ENCODE results near the gene DLG1.

Gene DLG1

DNA sequence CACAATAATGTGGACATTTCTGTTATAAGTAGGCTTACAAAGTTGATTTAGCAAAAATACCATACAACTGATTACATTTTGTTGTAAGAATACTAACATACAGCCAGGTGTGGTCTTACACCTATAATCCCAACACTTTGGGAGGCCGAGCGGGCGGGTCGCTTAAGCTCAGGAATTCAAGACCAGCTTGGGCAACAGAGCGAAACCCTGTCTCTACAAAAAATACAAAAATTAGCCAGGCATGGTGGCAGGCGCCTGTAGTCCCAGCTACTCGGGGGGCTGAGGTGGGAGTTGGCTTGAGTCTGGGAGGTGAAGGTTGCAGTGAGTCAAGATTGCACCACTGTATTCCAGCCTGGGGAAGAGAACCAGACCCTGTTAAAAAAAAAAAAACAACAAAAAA is 67.1 kb downstream of the DLG1 start:
- peak; percentile 7; the same call in 1 of the 2 replicates for TF ChIP-seq TEAD4 (IDR thresholded peaks at IDR 0.05)
- TF ChIP-seq ZBTB7A (IDR thresholded peaks at IDR 0.05; ENCODE audit: low read depth): no peak
- TF ChIP-seq YY1 (IDR thresholded peaks at IDR 0.05; ENCODE audit: low read depth): no peak
- no peak for TF ChIP-seq FOXM1 (IDR thresholded peaks at IDR 0.05; ENCODE audit: borderline replicate concordance, low read depth)

DNA sequence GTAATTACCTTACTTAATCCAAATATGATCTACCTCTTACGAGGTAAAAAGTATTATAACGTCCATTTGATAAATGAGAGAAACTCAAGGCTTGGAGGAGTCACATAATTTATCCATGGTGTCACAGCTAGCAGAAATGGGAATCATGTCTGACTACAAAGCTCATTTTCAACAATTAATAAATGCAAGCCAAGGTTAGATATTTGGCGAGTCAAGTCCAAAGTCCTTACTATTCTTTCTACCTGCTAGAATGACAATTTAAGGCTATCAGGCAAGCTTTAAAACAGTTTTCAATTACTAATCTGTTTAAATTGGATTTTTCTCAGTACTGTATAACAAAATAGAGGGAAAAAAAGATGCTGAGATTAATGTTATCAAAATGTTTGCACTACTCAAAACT is 68.6 kb downstream of the DLG1 start:
- TF ChIP-seq CREB1 (IDR thresholded peaks at IDR 0.05; ENCODE audit: low read depth) (no peak), CEBPB (IDR thresholded peaks at IDR 0.05) (no peak), TAF1 (IDR thresholded peaks at IDR 0.05; ENCODE audit: low read depth) (no peak), NFIC (IDR thresholded peaks at IDR 0.05) (no peak), YY1 (IDR thresholded peaks at IDR 0.05; ENCODE audit: low read depth) (no peak), FOXM1 (IDR thresholded peaks at IDR 0.05; ENCODE audit: borderline replicate concordance, low read depth) (no peak), ZBTB7A (IDR thresholded peaks at IDR 0.05; ENCODE audit: low read depth) (no peak), TCF12 (IDR thresholded peaks at IDR 0.05; ENCODE audit: low read depth) (no peak), EP300 (IDR thresholded peaks at IDR 0.05; ENCODE audit: borderline replicate concordance) (no peak), TEAD4 (IDR thresholded peaks at IDR 0.05) (no peak), RAD21 (IDR thresholded peaks at IDR 0.05; ENCODE audit: low read depth) (no peak)
- TF ChIP-seq, protein P1, sequence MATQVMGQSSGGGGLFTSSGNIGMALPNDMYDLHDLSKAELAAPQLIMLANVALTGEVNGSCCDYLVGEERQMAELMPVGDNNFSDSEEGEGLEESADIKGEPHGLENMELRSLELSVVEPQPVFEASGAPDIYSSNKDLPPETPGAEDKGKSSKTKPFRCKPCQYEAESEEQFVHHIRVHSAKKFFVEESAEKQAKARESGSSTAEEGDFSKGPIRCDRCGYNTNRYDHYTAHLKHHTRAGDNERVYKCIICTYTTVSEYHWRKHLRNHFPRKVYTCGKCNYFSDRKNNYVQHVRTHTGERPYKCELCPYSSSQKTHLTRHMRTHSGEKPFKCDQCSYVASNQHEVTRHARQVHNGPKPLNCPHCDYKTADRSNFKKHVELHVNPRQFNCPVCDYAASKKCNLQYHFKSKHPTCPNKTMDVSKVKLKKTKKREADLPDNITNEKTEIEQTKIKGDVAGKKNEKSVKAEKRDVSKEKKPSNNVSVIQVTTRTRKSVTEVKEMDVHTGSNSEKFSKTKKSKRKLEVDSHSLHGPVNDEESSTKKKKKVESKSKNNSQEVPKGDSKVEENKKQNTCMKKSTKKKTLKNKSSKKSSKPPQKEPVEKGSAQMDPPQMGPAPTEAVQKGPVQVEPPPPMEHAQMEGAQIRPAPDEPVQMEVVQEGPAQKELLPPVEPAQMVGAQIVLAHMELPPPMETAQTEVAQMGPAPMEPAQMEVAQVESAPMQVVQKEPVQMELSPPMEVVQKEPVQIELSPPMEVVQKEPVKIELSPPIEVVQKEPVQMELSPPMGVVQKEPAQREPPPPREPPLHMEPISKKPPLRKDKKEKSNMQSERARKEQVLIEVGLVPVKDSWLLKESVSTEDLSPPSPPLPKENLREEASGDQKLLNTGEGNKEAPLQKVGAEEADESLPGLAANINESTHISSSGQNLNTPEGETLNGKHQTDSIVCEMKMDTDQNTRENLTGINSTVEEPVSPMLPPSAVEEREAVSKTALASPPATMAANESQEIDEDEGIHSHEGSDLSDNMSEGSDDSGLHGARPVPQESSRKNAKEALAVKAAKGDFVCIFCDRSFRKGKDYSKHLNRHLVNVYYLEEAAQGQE (IDR thresholded peaks at IDR 0.05; ENCODE audit: low read depth): no peak
- TF ChIP-seq, protein P2, sequence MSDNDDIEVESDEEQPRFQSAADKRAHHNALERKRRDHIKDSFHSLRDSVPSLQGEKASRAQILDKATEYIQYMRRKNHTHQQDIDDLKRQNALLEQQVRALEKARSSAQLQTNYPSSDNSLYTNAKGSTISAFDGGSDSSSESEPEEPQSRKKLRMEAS (IDR thresholded peaks at IDR 0.05): no peak
- TF ChIP-seq, protein P3, sequence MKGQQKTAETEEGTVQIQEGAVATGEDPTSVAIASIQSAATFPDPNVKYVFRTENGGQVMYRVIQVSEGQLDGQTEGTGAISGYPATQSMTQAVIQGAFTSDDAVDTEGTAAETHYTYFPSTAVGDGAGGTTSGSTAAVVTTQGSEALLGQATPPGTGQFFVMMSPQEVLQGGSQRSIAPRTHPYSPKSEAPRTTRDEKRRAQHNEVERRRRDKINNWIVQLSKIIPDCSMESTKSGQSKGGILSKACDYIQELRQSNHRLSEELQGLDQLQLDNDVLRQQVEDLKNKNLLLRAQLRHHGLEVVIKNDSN (IDR thresholded peaks at IDR 0.05): no peak

DNA sequence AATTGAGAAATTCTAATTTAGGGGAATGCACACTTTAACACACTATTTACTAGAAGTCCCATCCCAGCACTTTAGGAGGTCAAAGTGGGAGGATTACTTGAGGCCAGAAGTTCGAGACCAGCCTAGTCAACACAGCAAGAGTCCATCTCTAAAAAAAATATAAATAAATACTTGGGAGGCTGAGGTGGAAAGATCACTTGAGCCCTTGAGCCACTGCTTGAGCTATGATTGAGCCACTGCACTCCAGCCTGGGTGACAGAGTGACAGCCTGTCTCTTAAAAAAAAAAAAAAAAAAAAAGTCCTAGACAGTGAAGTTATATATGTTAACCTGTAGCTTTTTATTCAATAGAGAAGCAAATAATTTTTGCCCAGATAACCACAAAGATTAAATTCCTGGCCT is 69.2 kb downstream of the DLG1 start:
- no peak for TF ChIP-seq EP300 (IDR thresholded peaks at IDR 0.05; ENCODE audit: borderline replicate concordance)
- TF ChIP-seq, protein P1 (IDR thresholded peaks at IDR 0.05; ENCODE audit: low read depth): no peak
- no peak for TF ChIP-seq RAD21 (IDR thresholded peaks at IDR 0.05; ENCODE audit: low read depth)

DNA sequence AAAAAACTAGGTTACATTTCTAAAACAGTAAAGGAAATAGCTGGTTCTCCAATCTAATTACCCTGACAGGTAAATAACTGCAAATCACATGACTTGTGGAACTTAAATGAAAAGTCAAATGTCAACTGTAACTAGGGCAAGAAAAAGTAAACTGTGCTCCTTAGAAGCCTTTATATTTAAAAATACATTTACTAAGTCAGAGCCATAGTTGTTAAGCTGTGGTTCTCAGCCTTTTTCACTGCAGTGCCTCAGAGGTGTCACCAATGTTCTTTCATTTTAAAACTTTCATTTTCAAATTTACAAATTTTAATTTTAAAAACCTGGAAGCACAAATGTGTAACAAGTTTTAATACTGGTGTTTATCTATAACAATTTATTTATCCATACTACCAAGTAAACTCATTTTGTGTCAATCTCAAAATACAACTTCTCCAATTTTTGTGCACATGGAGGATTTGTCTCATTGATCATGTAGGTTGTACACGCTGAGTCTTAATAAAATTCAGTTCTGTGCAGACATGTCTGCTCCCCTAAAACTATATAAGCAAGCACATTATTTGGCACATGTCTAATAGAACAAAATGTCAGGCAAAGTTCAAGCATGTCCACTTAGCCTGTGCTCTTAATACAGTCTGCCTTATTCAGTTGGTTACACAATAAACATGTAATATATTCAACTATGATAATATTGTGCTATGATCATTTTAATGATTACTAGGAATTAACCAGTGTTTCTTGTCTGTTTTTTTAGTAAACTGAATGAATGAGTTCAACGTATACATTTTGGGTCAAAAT is 70.4 kb downstream of the DLG1 start:
- TF ChIP-seq CREB1 (IDR thresholded peaks at IDR 0.05; ENCODE audit: low read depth) (no peak), TEAD4 (IDR thresholded peaks at IDR 0.05) (no peak), EP300 (IDR thresholded peaks at IDR 0.05; ENCODE audit: borderline replicate concordance) (no peak)
- TF ChIP-seq, protein P3 (IDR thresholded peaks at IDR 0.05): no peak

DNA sequence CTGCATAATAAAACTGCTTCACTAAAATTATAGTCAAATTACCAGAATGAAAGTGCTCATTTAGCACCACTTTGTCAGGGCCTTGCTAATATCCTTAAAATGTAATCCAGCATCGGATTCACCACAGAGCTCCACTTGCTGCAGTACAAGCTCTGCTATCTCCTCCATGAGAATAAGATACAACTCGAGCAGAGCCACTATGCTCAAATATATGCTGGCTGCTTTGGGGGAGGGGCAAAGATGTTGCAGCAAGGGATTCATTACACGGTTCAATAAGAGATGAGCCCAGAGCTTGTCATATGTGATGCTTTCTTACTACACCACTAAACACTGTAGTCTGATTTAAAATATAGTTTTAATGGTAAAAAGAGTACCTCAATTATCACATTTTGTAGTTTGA is 72.2 kb downstream of the DLG1 start:
- TF ChIP-seq EGR1 (IDR thresholded peaks at IDR 0.05): no peak
- TF ChIP-seq NFIC (IDR thresholded peaks at IDR 0.05): no peak
- TF ChIP-seq EP300 (IDR thresholded peaks at IDR 0.05; ENCODE audit: borderline replicate concordance): no peak
- TF ChIP-seq FOXM1 (IDR thresholded peaks at IDR 0.05; ENCODE audit: borderline replicate concordance, low read depth): no peak
- TF ChIP-seq, protein P2 (IDR thresholded peaks at IDR 0.05): no peak
- no peak for TF ChIP-seq TEAD4 (IDR thresholded peaks at IDR 0.05)
- TF ChIP-seq CREB1 (IDR thresholded peaks at IDR 0.05; ENCODE audit: low read depth): no peak
- TF ChIP-seq TCF12 (IDR thresholded peaks at IDR 0.05; ENCODE audit: low read depth): no peak
- TF ChIP-seq, protein P1 (IDR thresholded peaks at IDR 0.05; ENCODE audit: low read depth): no peak
- TF ChIP-seq, protein P3 (IDR thresholded peaks at IDR 0.05): no peak
- TF ChIP-seq TAF1 (IDR thresholded peaks at IDR 0.05; ENCODE audit: low read depth): no peak
- TF ChIP-seq ZBTB7A (IDR thresholded peaks at IDR 0.05; ENCODE audit: low read depth): no peak
- no peak for TF ChIP-seq CEBPB (IDR thresholded peaks at IDR 0.05)
- TF ChIP-seq YY1 (IDR thresholded peaks at IDR 0.05; ENCODE audit: low read depth): no peak
- no peak for TF ChIP-seq RAD21 (IDR thresholded peaks at IDR 0.05; ENCODE audit: low read depth)
